NOMO-1 treated with DMSO at 0.1 percent for 48 hours (cell line): ENCODE results near the gene SLCO3A1.
"Not testable (repeated sequence)": the region's sequence is repeated elsewhere in the genome, so short reads cannot be mapped to it uniquely, and the experiment has no call there.

Source experiments
- DNase-seq: peaks from one replicate; lab custom pipeline; 2025; ENCODE audit not compliant: unreplicated experiment; lab: John Stamatoyannopoulos, UW

The SLCO3A1 gene

GRCh38 chr15:92059036-92059970, 205.8 kb downstream of the SLCO3A1 start:
- no peak for DNase-seq

GRCh38 chr15:92059971-92060311, 206.4 kb downstream of the SLCO3A1 start:
- DNase-seq, result not testable (repeated sequence)

DNA sequence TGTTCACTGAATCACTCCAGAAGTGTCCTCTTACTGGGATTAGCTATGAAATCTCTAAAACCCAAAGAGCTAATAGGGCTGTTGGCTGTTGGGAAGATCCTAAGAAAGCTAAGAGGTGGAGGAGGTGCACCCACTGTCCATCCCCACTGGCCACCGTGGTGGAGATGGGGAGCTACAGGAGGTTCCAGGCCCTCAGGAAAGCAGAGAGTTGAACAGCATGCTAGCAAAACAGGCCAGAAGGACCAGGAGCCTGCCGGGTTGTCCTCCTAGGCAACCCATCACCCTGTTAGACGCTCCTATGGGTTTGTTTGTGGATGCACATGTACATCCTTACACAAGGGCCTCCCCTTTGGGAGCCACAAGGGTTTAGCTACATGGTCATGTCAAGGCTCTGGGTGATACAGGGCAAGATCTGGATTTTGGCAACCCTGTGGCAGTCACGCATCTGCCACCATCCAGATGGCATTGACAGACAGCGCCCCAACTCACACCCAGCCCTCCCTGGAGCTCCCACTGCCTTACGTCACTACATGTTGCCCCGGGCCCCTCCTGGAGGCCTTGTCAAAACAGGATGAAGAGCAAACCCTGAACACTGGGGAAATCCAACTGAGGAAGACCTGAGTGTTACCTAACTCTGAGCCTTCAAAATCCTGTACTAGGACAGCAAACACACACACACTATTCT, 208.1 kb downstream of the SLCO3A1 start:
- DNase-seq, result no peak

DNA sequence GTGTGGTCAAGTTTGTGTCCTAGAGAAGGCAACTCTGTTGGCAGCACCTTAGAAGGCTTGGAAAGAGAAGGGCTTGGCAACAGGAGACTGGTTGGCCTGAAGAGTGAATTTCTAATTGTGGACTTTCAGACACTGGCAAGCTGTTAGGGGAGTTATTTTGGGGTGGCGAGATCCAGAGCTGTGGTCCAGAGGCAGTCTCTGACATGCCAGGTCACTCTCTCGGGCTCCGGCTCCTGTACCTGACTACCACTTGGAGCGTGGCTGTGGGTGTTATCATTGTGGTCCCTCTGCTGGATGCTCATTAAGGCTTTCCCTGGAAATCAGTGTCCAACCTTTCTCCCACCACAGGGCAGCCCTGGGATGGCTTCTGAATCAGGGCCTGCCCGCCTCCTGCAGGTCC, 209.0 kb downstream of the SLCO3A1 start:
- no peak for DNase-seq

GRCh38 chr15:92068121-92068520, 214.6 kb downstream of the SLCO3A1 start:
- peak; percentile 68 for DNase-seq

DNA sequence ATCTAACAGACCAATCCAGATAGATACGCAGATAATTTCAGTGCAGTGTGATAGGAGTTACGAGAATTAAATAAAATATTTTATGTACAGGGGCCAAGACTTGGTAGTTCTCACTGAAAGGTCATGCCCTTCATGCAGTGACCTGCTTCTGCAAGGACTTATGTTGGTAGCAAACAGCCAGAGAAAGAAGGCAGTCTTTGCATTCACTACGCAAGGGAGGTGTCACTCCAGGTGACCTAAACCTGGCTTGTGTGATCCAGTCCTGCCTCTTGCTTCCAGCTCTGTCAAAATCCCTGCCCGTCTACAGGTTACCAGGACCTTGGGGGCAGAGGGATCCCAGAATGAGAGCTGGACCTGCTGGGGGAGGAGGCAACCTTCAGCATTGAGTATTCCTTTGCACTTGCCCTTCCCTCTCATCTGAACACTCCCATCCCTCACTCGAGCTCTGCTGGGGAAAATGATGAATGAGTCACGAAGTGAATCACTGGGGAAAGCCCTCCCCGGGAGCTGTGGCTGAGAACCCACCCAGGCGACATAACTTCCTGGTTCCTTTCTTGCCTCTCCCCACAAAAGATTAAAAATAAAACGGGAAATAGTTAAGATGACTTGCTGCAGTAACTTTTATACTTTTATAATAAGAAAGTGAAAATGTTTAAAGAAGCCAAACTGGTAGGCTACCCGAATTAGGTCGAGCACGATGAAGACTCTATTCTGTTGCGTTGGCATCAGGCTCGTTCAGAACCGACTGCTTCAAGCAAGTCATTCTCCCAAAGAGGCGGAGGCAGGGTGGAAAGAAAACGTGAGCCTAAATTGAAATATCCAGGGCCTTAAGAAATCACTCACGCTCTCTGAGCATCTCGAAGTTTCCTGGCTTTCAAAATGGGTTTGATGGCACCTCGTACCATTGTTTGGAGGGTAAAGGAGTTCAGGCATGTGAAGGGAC, 216.1 kb downstream of the SLCO3A1 start:
- DNase-seq, result peak; percentile 70

DNA sequence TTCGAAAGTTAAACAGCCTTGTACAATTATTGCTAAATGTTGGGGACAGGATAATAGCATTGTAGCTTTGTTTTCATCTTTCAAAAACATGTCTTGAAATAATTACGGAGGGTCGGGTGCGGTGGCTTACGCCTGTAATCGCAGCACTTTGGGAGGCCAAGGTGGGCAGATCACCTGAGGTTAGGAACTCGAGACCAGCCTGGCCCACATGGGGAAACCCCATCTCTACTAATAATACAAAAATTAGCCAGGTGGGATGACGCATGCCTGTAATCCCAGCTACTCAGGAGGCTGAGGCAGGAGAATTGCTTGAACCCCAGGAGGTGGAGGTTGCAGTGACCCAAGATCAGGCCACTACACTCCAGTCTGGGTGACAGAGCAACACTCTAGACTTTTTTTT, 216.7 kb downstream of the SLCO3A1 start:
- DNase-seq, result not testable (repeated sequence)

GRCh38 chr15:92071045-92071634, 217.6 kb downstream of the SLCO3A1 start:
- DNase-seq, result peak; percentile 63

DNA sequence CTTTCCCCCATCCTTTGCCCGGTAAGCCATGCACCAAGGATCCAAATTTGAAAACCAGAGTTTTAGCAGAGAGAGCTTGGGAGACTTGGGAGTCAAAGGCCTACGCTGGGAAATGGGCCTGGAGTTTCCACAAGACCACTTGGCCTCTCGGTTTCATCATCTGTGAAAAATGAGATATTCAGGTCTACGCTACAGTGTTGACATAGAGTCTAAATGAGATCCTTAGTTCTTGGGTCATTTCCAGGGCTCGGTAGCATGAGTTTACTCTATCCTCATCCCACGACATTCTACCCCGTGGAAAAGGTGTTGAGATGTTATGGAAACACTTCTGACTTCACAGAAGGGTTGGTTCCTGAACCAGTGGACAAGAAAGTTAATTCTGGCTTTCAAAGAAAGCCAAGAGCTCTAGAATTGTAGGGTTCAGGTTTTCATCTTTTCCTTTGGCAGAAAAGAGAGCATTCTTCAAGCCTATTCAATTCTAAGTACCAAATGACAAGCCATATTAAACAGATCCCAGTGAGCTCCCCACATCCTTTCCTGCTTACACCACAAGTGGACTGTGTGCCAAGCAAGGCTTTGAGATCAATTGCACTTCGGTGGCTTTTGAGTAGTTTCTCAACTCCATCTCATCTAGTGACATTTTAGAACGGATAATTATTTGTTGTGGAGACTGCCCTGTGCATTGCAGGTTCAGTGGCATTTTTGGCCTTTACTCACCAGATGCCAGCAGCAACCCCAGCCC, 219.7 kb downstream of the SLCO3A1 start:
- DNase-seq, result no peak

GRCh38 chr15:92074101-92074500, 220.6 kb downstream of the SLCO3A1 start:
- no peak for DNase-seq

GRCh38 chr15:92074646-92075045, 221.1 kb downstream of the SLCO3A1 start:
- DNase-seq, result no peak

GRCh38 chr15:92075764-92076163, 222.3 kb downstream of the SLCO3A1 start:
- DNase-seq, result no peak

- no peak for DNase-seq
Measured at GRCh38 chr15:92076541-92076940, 223.0 kb downstream of the SLCO3A1 start.

DNA sequence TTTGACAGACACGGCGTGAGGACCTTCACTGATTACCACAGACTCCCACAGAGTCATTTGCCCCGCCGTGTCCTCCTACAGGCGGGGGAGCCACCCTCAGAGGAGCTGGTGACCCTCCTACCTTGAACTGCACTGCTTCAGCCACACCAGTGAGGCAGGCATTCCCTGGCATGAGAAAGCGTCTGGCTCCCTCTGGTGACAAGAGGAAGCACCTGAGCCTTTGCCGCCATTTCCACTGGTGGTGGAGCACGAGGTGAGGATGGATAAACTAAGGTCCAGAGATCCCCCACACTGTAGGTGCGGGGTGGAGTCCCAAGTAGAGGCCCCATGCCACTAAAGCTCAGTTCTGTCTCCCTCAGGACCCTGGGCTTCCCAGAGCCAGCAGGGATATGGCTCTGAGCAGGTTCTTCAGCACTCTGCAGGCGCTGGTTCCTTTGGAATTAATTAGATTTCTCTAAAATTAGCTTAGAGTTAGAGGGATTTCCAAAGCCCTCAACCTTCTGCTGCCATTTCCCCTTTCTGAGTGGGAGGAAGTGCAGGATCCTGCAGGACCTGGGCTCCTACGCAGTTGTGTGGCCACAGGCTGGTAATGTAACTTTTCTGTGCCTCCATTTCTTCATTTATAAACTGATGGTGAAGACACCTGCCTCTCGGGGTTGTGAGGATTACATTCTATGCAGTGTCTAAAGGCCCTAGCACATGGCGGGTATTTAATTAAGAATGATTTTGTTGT, 224.0 kb downstream of the SLCO3A1 start:
- DNase-seq, result peak; percentile 64

GRCh38 chr15:92078270-92078669, 224.8 kb downstream of the SLCO3A1 start:
- no peak for DNase-seq

GRCh38 chr15:92079047-92079446, 225.5 kb downstream of the SLCO3A1 start:
- DNase-seq, result no peak

DNA sequence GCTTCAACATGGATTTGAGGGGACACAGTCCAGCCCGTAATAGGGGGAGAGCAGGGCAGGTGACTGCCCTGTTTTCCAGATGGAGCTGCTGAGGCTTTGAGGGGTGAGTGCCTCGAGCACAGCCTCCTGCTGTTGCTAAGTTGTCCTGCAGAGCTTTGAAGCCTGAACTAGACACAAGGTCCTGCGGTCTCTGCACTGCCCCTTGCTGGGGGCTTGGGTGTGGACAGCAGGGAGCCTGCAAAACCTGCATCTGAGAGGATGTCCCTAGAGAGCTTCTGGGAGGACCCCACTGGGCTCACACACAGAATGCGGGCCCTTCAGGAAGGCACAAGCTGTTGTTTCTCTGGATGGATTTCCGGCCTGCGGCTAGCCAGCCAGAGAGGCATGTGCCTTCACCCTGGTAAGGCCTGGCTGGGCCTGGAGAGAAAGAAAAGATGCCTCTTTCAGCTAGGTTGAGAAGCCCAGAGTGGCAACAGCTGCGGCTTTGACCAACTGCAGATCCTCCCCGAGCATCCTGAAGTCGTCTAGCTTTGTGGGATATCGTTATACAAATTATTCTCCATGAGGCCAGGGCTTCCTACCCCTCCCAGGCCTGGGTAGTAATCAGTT, 226.2 kb downstream of the SLCO3A1 start:
- DNase-seq, result no peak

DNA sequence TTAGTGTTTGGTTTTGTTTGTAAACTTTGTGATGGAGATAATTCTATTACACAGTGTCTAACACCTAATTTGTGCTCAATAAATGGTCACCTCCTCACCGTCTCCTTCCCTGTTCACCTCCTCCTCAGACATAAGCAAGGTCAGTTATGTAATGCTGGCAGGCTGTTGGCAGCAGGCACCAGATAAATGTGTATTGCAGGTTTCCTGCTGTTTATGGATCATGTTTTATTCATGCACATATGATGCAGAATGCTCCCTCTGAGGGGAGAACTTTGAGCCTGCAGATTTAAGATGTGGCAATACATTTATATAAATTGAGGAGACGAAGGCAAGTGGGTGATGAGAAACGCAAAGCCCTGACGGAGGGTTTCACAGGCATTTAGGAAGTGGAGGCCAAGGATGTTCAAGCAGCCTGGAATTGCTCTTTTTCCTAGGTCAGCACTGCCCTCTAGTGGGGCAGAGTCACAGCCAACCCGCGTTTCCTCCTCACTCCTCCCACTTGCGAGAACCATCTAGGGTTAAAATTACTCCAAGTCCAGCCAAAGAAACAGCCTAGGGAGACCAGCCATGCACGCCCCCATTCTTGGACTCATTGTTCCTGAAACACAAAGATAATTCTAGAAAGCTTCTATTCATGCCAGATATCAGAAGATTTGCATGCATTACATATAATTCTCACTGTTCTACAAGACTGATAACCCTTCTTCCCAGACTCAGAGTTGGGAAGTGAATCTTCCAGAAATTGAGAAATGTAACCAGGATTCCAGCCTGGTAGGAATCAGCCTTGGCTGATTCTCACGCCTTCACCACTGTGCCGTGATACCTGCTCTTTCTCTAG, 228.7 kb downstream of the SLCO3A1 start:
- DNase-seq, result peak; percentile 46
